AG04450 (cell line): ENCODE data around the gene C19orf33. TPM values are rescaled to one million over a fixed set of nuclear protein-coding genes. Genes with fewer than 3 reads are reported as not detected.

Experiments
- CTCF ChIA-PET: fragments of 300-600, 350-600 bp; formaldehyde crosslinking; extraction: SDS; loops from one replicate; lab custom pipeline; 2022; ENCODE audit warnings: antibody characterized with exemption, inconsistent platforms; lab: Charles Lee
- POLR2A ChIA-PET: fragments of 350-600 bp; formaldehyde crosslinking; extraction: SDS; loops from one replicate; lab custom pipeline; 2021; ENCODE audit warnings: antibody characterized with exemption, inconsistent platforms; lab: Yijun Ruan, JAX
- DNase-seq: peaks from one replicate; pipeline ENCODE4 v3.0.0-alpha.2; 2011; ENCODE audit warnings: low read depth, low spot score
- H3K27ac ChIP-seq: one replicate; pipeline ENCODE4 v1.5.1; 2012; ENCODE audit warnings: low read depth, low read length, control low read depth
- H3K27me3 ChIP-seq: one replicate; pipeline ENCODE4 v1.6.0; 2012; ENCODE audit warnings: low read length; ENCODE audit not compliant: control insufficient read depth, insufficient read depth
- H3K4me3 ChIP-seq: 2 replicates; pipeline ENCODE4 v1.5.1; 2011; ENCODE audit warnings: mild to moderate bottlenecking, low read depth, low read length, control low read depth
- H3K9me3 ChIP-seq: 2 replicates; pipeline ENCODE4 v1.5.1; 2012; ENCODE audit warnings: low read length; ENCODE audit not compliant: control insufficient read depth, insufficient read depth
- CTCF ChIP-seq: IDR thresholded peaks from 2 replicates; pipeline ENCODE4 v1.5.1; 2011; ENCODE audit warnings: low read depth, low read length, control low read depth, inconsistent platforms
- polyA plus RNA-seq: library from polyadenylated mRNA; depleted of rRNA; stranded (reverse); fragments of >200 nt; gene quantifications from 2 replicates; pipeline ENCODE4 v1.2.3, GENCODE V29; 2011

The C19orf33 gene
- polyA plus RNA-seq, 1 experiment = 0.38 TPM

GRCh38 chr19:38320969-38321339 lies 16.9 kb downstream of the C19orf33 start:
- POLR2A ChIA-PET = interaction anchor here (0.5 kb wide), 1 partner anchor 9 kb away, joined by 3 read pairs; no protein-coding TSS in a partner anchor
- TF ChIP-seq CTCF = no peak

GRCh38 chr19:38321646-38322196 lies 17.7 kb downstream of the C19orf33 start:
- H3K9me3 ChIP-seq = no peaks in the 10 kb centered on the region
- POLR2A ChIA-PET = no interaction called here
- H3K4me3 ChIP-seq = no peak overlapping the region
- H3K27me3 ChIP-seq = no peaks in the 10 kb centered on the region
- CTCF ChIA-PET = interaction anchor here (2.8 kb wide), 1 partner anchor 77 kb away, joined by 13 read pairs; no protein-coding TSS in a partner anchor
- no peak overlapping the region for H3K27ac ChIP-seq
- no peak for TF ChIP-seq CTCF
- no peak for DNase-seq

More at GRCh38 chr19:38320969-38321339, 16.9 kb downstream of the C19orf33 start:
- Histone ChIP-seq H3K4me3 (no peak overlapping the region), H3K9me3 (no peaks in the 10 kb centered on the region), H3K27ac (no peak overlapping the region), H3K27me3 (no peaks in the 10 kb centered on the region)
- CTCF ChIA-PET = interaction anchor here (0.6 to 2.8 kb wide), 3 partner anchors 10 to 76 kb away, joined by 3 to 13 read pairs (median 4); no protein-coding TSS in a partner anchor
- DNase-seq = no peak

- TF ChIP-seq CTCF = no peak
- Histone ChIP-seq H3K27ac (no peak overlapping the region), H3K9me3 (no peaks in the 10 kb centered on the region), H3K4me3 (no peak overlapping the region), H3K27me3 (no peaks in the 10 kb centered on the region)
- no peak for DNase-seq
- POLR2A ChIA-PET = no interaction called here
- CTCF ChIA-PET = no interaction called here
These were observed 19.2 kb downstream of the C19orf33 start for GRCh38 chr19:38323291-38323690.

GRCh38 chr19:38324431-38324830 lies 20.4 kb downstream of the C19orf33 start:
- no peak overlapping the region for H3K4me3 ChIP-seq
- ChIA-PET POLR2A (no interaction called here), CTCF (no interaction called here)
- DNase-seq = no peak
- no peak for TF ChIP-seq CTCF
- H3K9me3 ChIP-seq = no peaks in the 10 kb centered on the region
- H3K27ac ChIP-seq = no peak overlapping the region
- no peaks in the 10 kb centered on the region for H3K27me3 ChIP-seq

- no peak overlapping the region for H3K27ac ChIP-seq
- no peak overlapping the region for H3K4me3 ChIP-seq
- no peak for TF ChIP-seq CTCF
- no peak for DNase-seq
- H3K27me3 ChIP-seq = no peaks in the 10 kb centered on the region
- no peaks in the 10 kb centered on the region for H3K9me3 ChIP-seq
- ChIA-PET POLR2A (no interaction called here), CTCF (interaction anchor here (1.5 kb wide), 1 partner anchor 82 kb away, joined by 3 read pairs; no protein-coding TSS in a partner anchor)
These were observed 22.5 kb downstream of the C19orf33 start for GRCh38 chr19:38326591-38326990.
